Glutamatergic neuron (in vitro differentiated cells): ENCODE measurements around the gene GFY. TPM values are rescaled to one million over a fixed set of nuclear protein-coding genes. Genes with fewer than 3 reads are reported as not detected.

ENCODE experiments used
- DNase-seq: peaks from one replicate; pipeline ENCODE4 v3.0.0; 2022
- H3K27ac Mint-ChIP-seq: one replicate; pipeline ENCODE4 v1.8.0; 2020; ENCODE audit warnings: mild to moderate bottlenecking, mixed read lengths, inconsistent platforms; ENCODE audit not compliant: unreplicated experiment
- H3K27me3 Mint-ChIP-seq: one replicate; pipeline ENCODE4 v1.8.0; 2020; ENCODE audit warnings: mild to moderate bottlenecking, moderate library complexity, mixed read lengths, inconsistent platforms; ENCODE audit not compliant: unreplicated experiment
- H3K36me3 Mint-ChIP-seq: one replicate; pipeline ENCODE4 v1.8.0; 2020; ENCODE audit warnings: mild to moderate bottlenecking, mixed read lengths, inconsistent platforms; ENCODE audit not compliant: unreplicated experiment
- H3K4me1 Mint-ChIP-seq: one replicate; pipeline ENCODE4 v1.8.0; 2020; ENCODE audit warnings: mild to moderate bottlenecking, low read depth, mixed read lengths, inconsistent platforms; ENCODE audit not compliant: unreplicated experiment
- H3K4me3 Mint-ChIP-seq: one replicate; pipeline ENCODE4 v1.8.0; 2020; ENCODE audit warnings: mild to moderate bottlenecking, mixed read lengths, inconsistent platforms; ENCODE audit not compliant: unreplicated experiment
- H3K9me3 Mint-ChIP-seq: one replicate; pipeline ENCODE4 v1.8.0; 2020; ENCODE audit warnings: mild to moderate bottlenecking, moderate library complexity, mixed read lengths, inconsistent platforms; ENCODE audit not compliant: unreplicated experiment
- total RNA-seq: library from RNA; stranded (reverse); fragmentation: NEBNext Ultra II Directional; extraction: Animal tissue kit (Norgen Biotek cat#: 25700); gene quantifications from one replicate; pipeline ENCODE4 v1.2.1, GENCODE V29; 2021; ENCODE audit not compliant: unreplicated experiment
- TF ChIP-seq, protein P1 (sequence below): fragments of 200-600 bp; sonication (generic); IDR thresholded peaks from one replicate; pipeline ENCODE4 v1.5.0; 2021; ENCODE audit not compliant: partially characterized antibody, unreplicated experiment

The GFY gene
- total RNA-seq, 1 donor from 2014 or later = 0.88 TPM

DNA sequence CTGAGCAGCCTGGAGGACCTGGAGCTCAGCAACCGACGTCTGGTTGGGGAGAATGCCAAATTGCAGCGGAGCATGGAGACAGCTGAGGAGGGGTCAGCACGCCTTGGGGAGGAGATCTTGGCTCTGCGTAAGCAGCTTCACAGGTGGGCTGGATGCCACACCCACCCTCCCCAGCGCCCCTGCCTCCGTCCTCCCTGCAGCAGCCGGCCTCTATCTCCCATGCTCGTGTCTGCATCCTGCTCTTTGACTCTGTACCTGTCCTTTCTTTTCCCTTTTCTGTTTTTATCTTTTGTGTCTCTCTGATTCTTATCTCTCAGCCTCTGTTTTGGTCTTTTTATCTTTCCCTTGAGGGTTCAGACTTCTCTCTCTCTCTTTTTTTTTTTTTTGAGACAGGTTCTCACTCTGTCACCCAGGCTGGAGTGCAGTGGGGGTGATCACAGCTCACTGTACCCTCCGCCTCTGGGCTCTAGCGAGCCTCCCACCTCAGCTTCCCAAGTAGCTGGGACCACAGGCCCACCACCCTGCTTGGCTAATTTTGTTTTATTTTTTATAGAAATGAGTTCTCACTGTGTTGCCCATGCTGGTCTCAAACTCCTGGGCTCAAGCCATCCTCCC, 27.1 kb upstream of the GFY start:
- Mint-ChIP-seq H3K4me1 (peaks cover 11% of the 10 kb centered on the region), H3K27ac (no peak overlapping the region), H3K27me3 (peaks cover 2% of the 10 kb centered on the region), H3K9me3 (peaks cover 5% of the 10 kb centered on the region), H3K36me3 (no peaks in the 10 kb centered on the region), H3K4me3 (peak overlapping the region; percentile 34)
- TF ChIP-seq, protein P1, sequence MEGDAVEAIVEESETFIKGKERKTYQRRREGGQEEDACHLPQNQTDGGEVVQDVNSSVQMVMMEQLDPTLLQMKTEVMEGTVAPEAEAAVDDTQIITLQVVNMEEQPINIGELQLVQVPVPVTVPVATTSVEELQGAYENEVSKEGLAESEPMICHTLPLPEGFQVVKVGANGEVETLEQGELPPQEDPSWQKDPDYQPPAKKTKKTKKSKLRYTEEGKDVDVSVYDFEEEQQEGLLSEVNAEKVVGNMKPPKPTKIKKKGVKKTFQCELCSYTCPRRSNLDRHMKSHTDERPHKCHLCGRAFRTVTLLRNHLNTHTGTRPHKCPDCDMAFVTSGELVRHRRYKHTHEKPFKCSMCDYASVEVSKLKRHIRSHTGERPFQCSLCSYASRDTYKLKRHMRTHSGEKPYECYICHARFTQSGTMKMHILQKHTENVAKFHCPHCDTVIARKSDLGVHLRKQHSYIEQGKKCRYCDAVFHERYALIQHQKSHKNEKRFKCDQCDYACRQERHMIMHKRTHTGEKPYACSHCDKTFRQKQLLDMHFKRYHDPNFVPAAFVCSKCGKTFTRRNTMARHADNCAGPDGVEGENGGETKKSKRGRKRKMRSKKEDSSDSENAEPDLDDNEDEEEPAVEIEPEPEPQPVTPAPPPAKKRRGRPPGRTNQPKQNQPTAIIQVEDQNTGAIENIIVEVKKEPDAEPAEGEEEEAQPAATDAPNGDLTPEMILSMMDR = no peak
- no peak for DNase-seq

DNA sequence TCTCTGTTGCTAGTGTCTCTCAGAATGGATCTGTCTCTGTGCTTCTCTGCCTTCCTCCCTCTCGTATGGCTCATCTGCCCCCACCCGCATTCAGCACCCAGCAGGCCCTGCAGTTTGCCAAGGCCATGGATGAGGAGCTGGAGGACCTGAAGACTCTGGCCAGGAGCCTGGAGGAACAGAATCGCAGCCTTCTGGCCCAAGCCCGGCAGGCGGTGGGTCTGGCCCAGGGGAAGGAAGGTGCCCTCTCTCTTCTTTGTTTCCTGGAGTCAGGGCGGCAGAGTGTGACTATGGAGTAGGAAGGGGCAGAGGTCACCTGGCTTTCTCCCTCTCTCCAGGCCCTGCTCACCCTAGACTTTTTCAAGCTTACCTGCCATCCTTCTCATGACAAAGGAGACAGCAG, 26.3 kb upstream of the GFY start:
- Mint-ChIP-seq H3K9me3 (peaks cover 3% of the 10 kb centered on the region), H3K27ac (no peak overlapping the region), H3K27me3 (peaks cover 2% of the 10 kb centered on the region), H3K4me3 (no peak overlapping the region), H3K36me3 (no peaks in the 10 kb centered on the region), H3K4me1 (peaks cover 18% of the 10 kb centered on the region)
- DNase-seq = no peak
- TF ChIP-seq, protein P1 = no peak

DNA sequence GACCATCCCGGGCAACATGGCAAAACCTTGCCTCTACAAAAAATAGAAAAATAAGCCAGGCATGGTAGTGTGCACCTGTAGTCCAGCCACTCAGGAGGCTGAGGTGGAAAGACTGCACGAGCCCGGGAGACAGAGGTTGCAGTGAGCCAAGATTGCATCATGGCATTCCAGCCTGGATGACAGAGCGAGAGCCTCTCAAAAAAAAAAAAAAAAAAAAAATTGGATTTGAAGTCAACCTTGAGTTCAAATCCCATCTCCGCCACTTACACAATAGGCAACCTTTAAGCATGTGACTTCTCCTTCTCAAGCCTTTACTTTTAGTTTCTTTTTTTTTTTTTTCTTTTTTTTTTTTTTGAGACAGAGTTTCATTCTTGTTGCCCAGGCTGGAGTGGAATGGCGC, 25.2 kb upstream of the GFY start:
- Mint-ChIP-seq H3K27me3 (peaks cover 2% of the 10 kb centered on the region), H3K27ac (no peak overlapping the region), H3K4me3 (no peak overlapping the region), H3K36me3 (no peaks in the 10 kb centered on the region), H3K4me1 (peaks cover 18% of the 10 kb centered on the region), H3K9me3 (peaks cover 3% of the 10 kb centered on the region)
- no peak for DNase-seq
- TF ChIP-seq, protein P1 = no peak

DNA sequence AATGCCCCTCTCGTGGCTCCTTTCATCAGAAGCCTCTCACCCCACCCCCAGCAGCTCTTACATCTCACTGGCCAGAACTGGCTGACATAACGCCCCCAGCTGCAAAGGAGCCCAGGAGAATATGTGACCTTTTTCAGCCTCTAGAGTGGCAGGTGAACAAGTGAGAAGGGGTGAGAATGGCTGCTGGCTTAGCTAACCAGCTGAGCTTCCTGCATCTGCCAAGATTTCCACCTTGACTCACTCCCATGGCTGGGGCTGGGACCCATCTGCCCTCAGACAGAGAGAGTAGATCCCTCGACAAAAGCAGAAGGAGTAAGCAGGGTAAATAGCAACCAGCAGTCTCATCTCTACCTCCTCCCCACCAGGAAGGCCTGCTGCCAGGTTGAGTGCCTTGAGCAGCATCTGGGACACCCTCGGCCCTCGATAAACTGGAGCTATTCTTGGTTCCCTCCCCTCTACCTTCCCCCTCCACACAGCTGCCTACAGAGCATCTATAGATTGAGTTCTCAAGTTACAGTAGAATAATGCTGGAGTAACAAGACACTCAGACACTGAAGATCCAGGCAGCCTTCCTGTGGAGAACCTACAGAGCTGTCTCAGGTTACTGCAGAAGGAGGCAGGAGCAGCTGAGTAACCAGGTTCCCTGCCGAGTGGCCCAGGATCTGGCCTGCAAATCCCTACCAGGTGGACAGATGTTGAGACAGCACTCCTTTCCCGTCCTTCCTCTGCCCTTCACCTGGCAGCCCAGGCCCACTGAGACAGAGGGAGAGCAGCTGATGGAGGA, 21.6 kb upstream of the GFY start:
- peaks cover 2% of the 10 kb centered on the region for H3K9me3 Mint-ChIP-seq
- peak overlapping the region; percentile 78 for H3K4me3 Mint-ChIP-seq
- DNase-seq = peak; percentile 58
- H3K27ac Mint-ChIP-seq = peak overlapping the region; percentile 96
- TF ChIP-seq, protein P1 = no peak
- no peaks in the 10 kb centered on the region for H3K36me3 Mint-ChIP-seq
- peaks cover 12% of the 10 kb centered on the region for H3K4me1 Mint-ChIP-seq
- peaks cover 5% of the 10 kb centered on the region for H3K27me3 Mint-ChIP-seq

DNA sequence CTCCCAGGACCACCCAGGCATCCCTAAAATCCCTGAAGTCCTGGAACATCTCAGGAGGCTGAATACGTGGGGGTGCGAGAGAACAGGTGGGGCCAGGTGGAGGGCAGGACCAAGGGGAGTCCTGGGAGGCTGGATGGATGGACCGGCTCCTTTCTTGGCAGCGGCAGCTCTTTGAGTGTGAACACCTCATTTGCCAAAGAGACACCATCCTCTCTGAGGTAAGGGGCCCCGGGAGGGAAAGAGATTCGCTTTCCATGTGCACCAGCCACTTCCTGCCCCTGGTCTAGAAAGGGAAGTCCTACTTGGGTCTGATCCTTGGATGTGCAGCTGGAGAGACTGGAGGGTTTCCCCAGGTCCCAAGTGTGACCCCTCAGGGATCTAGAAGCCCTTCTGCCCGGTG, 18.1 kb upstream of the GFY start:
- Mint-ChIP-seq H3K27me3 (peaks cover 9% of the 10 kb centered on the region), H3K27ac (no peak overlapping the region), H3K9me3 (no peaks in the 10 kb centered on the region), H3K4me1 (peaks cover 15% of the 10 kb centered on the region), H3K36me3 (no peaks in the 10 kb centered on the region), H3K4me3 (no peak overlapping the region)
- DNase-seq = no peak
- TF ChIP-seq, protein P1 = no peak
